GM18870 (cell line): ENCODE measurements around the gene CERS6.

ENCODE experiments used
- ATAC-seq: cut with Tn5 transposase; IDR thresholded peaks from one replicate; pipeline ENCODE4 v1.9.1; 2021; ENCODE audit warnings: moderate library complexity; ENCODE audit not compliant: unreplicated experiment

Gene CERS6

DNA sequence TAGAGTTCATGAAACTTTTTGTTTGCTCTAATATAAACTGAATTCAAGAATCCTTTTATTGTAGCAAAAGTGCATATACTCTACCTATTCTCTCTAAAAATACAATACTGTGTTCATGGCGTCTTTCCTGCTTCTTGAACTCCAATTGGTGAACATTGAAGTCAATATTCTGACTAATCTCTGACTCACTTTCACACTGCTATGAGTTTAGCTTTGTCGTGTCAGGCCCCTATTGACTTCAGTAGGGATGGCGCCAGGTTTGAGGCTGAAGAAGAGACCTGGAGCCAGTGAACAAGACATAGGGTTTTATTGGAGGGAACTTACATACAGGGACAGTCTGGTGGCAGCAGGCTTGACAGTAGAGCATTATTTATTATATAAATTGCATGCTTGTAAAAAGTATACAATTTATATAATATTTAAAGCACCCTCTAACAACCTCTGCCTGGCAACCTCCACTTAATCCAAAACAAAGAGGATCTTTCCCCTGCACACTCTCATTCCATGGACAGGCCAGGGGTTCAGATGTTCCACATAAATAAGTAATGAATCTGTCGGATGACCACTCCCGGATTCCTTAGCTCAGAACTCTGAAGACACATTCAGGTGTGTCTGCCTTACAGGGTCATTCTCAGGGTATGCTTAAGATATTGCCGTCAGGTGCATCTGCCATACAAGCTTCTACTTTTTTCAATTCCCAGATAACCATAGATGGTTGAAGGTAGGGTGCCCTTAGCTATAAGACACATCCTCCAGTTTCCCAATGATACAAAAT lies 141.0 kb downstream of the CERS6 start:
- ATAC-seq, result no peak

GRCh38 chr2:168599738-168600137 lies 143.7 kb downstream of the CERS6 start:
- no peak for ATAC-seq

- ATAC-seq, result no peak
Measured at GRCh38 chr2:168600949-168601348, 144.9 kb downstream of the CERS6 start.

DNA sequence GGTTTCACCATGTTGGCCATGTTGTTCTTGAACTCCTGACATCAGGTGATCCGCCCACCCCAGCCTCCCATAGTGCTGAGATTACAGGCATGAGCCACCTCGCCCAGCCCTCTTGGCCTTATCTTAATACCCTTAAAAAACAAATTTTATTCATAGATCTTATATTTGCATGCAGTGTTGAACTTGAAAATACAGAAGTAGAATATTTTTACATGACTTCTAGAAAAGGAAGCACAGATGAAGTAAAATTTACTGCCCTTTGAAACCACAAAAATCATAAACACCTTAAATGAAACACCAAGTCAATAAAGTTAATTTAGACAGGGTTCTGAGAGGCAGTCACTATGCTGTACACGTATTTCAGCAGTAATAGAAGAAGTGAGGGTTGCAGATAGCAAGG lies 145.7 kb downstream of the CERS6 start:
- ATAC-seq, result peak; percentile 70

GRCh38 chr2:168602379-168602778 lies 146.3 kb downstream of the CERS6 start:
- no peak for ATAC-seq

GRCh38 chr2:168602846-168603401 lies 146.9 kb downstream of the CERS6 start:
- no peak for ATAC-seq

GRCh38 chr2:168603439-168603961 lies 147.4 kb downstream of the CERS6 start:
- no peak for ATAC-seq

GRCh38 chr2:168604252-168604651 lies 148.2 kb downstream of the CERS6 start:
- no peak for ATAC-seq

- ATAC-seq, result no peak
Measured at GRCh38 chr2:168607992-168608391, 151.9 kb downstream of the CERS6 start.

- ATAC-seq, result no peak
Measured at GRCh38 chr2:168608796-168609195, 152.7 kb downstream of the CERS6 start.

- no peak for ATAC-seq
Measured at GRCh38 chr2:168611091-168611490, 155.0 kb downstream of the CERS6 start.

GRCh38 chr2:168611896-168612650 lies 156.0 kb downstream of the CERS6 start:
- no peak for ATAC-seq

GRCh38 chr2:168612719-168613118 lies 156.6 kb downstream of the CERS6 start:
- no peak for ATAC-seq

GRCh38 chr2:168613551-168613950 lies 157.5 kb downstream of the CERS6 start:
- no peak for ATAC-seq

GRCh38 chr2:168614172-168615018 lies 158.3 kb downstream of the CERS6 start:
- no peak for ATAC-seq

- ATAC-seq, result no peak
Measured at GRCh38 chr2:168620554-168620953, 164.5 kb downstream of the CERS6 start.

GRCh38 chr2:168622559-168622958 lies 166.5 kb downstream of the CERS6 start:
- peak; percentile 47 for ATAC-seq

DNA sequence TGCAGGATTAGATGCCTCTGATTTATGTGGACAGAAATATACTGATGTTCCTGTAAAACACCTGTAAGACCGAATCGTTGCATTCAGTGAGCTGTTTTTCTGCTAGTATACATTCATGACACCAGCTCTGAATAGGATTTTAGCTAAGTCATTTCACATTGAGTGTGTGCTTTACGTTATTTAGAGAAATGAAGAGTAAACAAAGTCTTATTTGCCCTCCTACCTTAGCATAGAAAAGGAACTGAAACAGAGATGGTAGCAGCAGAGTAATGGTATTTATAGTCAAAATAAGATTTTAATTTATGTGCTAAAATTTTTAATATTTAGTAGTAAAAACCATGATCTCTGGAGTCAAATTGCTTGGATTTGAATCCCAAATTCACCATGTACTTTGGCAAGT lies 168.0 kb downstream of the CERS6 start:
- no peak for ATAC-seq

- no peak for ATAC-seq
Measured at GRCh38 chr2:168626096-168626495, 170.0 kb downstream of the CERS6 start.

- no peak for ATAC-seq
Measured at GRCh38 chr2:168626647-168627046, 170.6 kb downstream of the CERS6 start.

DNA sequence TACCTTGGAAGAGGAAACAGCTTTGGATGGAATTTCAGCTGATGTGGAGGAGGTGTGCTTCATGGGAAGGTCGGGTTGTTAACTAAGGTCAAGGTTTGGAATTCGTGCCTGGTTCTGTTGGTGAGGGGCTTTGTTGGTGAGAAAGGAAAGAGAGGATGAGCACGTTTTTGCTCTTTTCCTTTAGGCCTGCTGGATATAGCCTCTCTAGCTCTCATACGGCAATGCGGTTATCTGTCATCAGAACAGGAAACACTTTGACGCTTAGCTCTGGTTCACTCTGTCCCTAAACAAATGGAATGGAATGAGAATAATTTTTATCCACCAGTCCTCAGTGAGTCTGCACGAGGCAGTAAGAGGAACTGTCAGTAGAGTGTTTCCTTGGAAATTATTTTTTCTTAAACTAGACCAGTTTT lies 176.6 kb downstream of the CERS6 start:
- no peak for ATAC-seq
